ENCODE measurements around the gene ARFGAP1.

Gene ARFGAP1

DNA sequence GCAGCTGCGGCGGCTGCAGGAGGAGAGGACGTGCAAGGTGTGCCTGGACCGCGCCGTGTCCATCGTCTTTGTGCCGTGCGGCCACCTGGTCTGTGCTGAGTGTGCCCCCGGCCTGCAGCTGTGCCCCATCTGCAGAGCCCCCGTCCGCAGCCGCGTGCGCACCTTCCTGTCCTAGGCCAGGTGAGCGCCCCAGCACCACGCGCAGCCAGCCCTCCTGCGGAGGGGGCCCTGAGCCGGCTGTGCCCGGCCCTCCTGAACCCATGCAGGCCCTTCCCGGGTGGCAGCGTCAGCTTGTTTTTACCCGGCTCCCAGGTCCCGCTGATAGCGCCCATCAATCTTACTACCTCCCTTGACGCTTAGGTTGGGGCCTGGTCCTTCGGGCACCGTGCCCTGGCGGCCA is 33.2 kb upstream of the ARFGAP1 start:
- DNase-seq (ENCODE audit: low spot score) (no peak), ATAC-seq (ENCODE audit: low read depth) (no peak)
- H3K9me3 ChIP-seq (ENCODE audit: severe bottlenecking) = no peaks in the 10 kb centered on the region
- H3K27ac ChIP-seq (ENCODE audit: poor library complexity, severe bottlenecking) = no peak overlapping the region
- H3K36me3 ChIP-seq (ENCODE audit: low read depth) = no peaks in the 10 kb centered on the region
- TF ChIP-seq, protein P1, sequence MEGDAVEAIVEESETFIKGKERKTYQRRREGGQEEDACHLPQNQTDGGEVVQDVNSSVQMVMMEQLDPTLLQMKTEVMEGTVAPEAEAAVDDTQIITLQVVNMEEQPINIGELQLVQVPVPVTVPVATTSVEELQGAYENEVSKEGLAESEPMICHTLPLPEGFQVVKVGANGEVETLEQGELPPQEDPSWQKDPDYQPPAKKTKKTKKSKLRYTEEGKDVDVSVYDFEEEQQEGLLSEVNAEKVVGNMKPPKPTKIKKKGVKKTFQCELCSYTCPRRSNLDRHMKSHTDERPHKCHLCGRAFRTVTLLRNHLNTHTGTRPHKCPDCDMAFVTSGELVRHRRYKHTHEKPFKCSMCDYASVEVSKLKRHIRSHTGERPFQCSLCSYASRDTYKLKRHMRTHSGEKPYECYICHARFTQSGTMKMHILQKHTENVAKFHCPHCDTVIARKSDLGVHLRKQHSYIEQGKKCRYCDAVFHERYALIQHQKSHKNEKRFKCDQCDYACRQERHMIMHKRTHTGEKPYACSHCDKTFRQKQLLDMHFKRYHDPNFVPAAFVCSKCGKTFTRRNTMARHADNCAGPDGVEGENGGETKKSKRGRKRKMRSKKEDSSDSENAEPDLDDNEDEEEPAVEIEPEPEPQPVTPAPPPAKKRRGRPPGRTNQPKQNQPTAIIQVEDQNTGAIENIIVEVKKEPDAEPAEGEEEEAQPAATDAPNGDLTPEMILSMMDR (IDR thresholded peaks at IDR 0.05; ENCODE audit: poor library complexity, severe bottlenecking) = no peak
- no peak overlapping the region for H3K4me3 ChIP-seq (ENCODE audit: severe bottlenecking)
- no peaks in the 10 kb centered on the region for H3K4me1 ChIP-seq (ENCODE audit: insufficient read depth, poor library complexity, severe bottlenecking)
- peaks cover 13% of the 10 kb centered on the region for H3K27me3 ChIP-seq (ENCODE audit: insufficient read depth, poor library complexity, severe bottlenecking)

DNA sequence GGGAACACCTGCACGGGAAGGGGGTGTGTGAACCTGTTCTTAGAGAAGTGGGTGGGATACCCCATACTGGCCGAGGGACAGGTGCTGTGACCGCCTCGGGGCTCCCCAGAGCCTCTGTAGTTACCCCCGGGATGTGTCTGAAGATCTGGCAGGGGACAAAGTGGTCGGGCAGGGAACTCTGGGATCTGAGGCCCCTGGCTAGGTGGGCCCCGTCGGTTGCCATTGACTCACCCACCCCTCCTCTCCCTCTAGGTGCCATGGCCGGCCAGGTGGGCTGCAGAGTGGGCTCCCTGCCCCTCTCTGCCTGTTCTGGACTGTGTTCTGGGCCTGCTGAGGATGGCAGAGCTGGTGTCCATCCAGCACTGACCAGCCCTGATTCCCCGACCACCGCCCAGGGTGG is 32.6 kb upstream of the ARFGAP1 start:
- Histone ChIP-seq H3K4me3 (ENCODE audit: severe bottlenecking) (no peak overlapping the region), H3K27ac (ENCODE audit: poor library complexity, severe bottlenecking) (no peak overlapping the region), H3K36me3 (ENCODE audit: low read depth) (no peaks in the 10 kb centered on the region), H3K9me3 (ENCODE audit: severe bottlenecking) (no peaks in the 10 kb centered on the region), H3K27me3 (ENCODE audit: insufficient read depth, poor library complexity, severe bottlenecking) (peaks cover 19% of the 10 kb centered on the region), H3K4me1 (ENCODE audit: insufficient read depth, poor library complexity, severe bottlenecking) (no peaks in the 10 kb centered on the region)
- DNase-seq (ENCODE audit: low spot score) (no peak), ATAC-seq (ENCODE audit: low read depth) (no peak)
- TF ChIP-seq, protein P1 (IDR thresholded peaks at IDR 0.05; ENCODE audit: poor library complexity, severe bottlenecking) = no peak

DNA sequence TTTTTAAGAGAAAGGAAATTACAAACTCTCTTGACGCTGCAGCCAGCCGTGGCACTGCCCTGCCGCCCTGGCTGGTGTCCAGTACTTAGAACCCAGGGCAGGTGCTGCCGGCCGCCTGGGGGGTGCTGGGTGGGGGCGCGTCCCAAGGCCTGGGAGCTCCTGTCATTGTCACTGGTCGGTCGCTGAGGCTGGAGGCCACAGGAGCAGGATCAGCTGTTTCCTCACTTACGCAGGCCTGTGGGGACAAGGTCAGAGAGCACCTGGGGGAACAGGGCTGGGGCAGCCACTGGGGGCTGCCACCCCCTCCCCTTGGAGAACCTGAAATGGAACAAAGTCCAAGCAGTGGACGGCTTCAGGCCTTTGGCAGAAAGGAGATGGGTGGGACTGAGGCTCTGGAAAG is 31.3 kb upstream of the ARFGAP1 start:
- Histone ChIP-seq H3K4me3 (ENCODE audit: severe bottlenecking) (no peak overlapping the region), H3K27ac (ENCODE audit: poor library complexity, severe bottlenecking) (no peak overlapping the region), H3K4me1 (ENCODE audit: insufficient read depth, poor library complexity, severe bottlenecking) (no peaks in the 10 kb centered on the region), H3K9me3 (ENCODE audit: severe bottlenecking) (no peaks in the 10 kb centered on the region), H3K36me3 (ENCODE audit: low read depth) (no peaks in the 10 kb centered on the region), H3K27me3 (ENCODE audit: insufficient read depth, poor library complexity, severe bottlenecking) (peaks cover 31% of the 10 kb centered on the region)
- ATAC-seq (ENCODE audit: low read depth) (no peak), DNase-seq (ENCODE audit: low spot score) (no peak)
- TF ChIP-seq, protein P1 (IDR thresholded peaks at IDR 0.05; ENCODE audit: poor library complexity, severe bottlenecking) = no peak

DNA sequence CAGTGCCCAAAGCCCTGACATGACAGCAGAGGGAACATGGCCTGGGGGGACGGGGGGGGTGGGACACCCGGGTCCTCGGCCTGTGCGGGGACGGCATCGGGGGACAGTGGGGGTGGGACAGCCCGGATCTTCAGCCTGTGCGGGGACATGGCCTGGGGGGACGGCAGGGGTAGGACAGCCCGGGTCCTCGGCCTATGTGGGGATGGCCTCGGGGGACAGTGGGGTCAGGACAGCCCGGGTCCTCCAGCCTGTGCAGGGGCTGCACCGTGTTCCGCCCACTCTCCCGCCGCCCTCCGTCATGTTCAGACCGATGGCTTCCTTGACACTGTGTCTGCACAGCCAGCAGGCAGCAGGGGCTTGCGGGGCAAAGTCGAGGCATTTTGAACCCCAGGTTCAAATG is 29.9 kb upstream of the ARFGAP1 start:
- no peak overlapping the region for H3K4me3 ChIP-seq (ENCODE audit: severe bottlenecking)
- no peaks in the 10 kb centered on the region for H3K36me3 ChIP-seq (ENCODE audit: low read depth)
- H3K27ac ChIP-seq (ENCODE audit: poor library complexity, severe bottlenecking) = no peak overlapping the region
- no peak for ATAC-seq (ENCODE audit: low read depth)
- peaks cover 46% of the 10 kb centered on the region for H3K27me3 ChIP-seq (ENCODE audit: insufficient read depth, poor library complexity, severe bottlenecking)
- H3K4me1 ChIP-seq (ENCODE audit: insufficient read depth, poor library complexity, severe bottlenecking) = no peaks in the 10 kb centered on the region
- TF ChIP-seq, protein P1 (IDR thresholded peaks at IDR 0.05; ENCODE audit: poor library complexity, severe bottlenecking) = no peak
- no peaks in the 10 kb centered on the region for H3K9me3 ChIP-seq (ENCODE audit: severe bottlenecking)
- no peak for DNase-seq (ENCODE audit: low spot score)

DNA sequence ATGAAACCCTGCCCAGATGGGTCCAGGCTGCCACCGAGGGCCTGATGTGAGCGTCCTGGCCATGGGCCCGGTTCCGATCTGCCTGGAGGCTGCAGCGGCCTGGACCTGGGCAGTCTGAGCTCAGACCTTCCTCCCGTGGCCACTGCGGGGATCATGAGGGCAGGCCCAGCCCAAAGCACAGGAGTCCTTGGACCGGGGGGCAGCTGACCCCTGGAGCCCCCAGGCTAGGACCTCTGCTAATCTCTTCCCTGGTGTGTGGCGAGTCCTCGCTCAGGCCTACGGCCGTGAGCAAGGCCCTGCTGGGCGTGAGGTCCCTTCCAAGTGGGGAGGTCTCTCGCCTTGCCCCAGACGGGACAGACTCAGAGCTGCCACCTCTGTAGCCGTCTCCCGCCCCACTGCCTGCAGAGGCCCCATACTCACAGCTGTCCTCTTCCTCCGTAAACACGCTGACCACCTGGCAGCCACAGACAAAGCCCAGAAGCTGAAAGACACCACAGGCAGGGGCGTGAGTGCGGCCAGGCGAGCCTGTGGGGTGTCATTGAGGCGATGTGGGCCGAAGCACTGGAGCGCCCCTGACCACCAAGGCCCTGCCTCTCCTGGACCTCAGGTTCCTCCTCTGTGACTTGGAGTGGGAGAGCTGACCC is 28.9 kb upstream of the ARFGAP1 start:
- Histone ChIP-seq H3K27ac (ENCODE audit: poor library complexity, severe bottlenecking) (no peak overlapping the region), H3K4me1 (ENCODE audit: insufficient read depth, poor library complexity, severe bottlenecking) (no peaks in the 10 kb centered on the region), H3K9me3 (ENCODE audit: severe bottlenecking) (no peaks in the 10 kb centered on the region), H3K36me3 (ENCODE audit: low read depth) (no peaks in the 10 kb centered on the region), H3K27me3 (ENCODE audit: insufficient read depth, poor library complexity, severe bottlenecking) (peaks cover 56% of the 10 kb centered on the region), H3K4me3 (ENCODE audit: severe bottlenecking) (no peak overlapping the region)
- DNase-seq (ENCODE audit: low spot score) = no peak
- TF ChIP-seq, protein P1 (IDR thresholded peaks at IDR 0.05; ENCODE audit: poor library complexity, severe bottlenecking) = no peak
- no peak for ATAC-seq (ENCODE audit: low read depth)

Measured in RWPE2 (cell line).